CD4-positive, alpha-beta T cell treated with Interleukin-6 for 4 hours (primary cell): ENCODE results near the gene FAM209B.
"Not testable (repeated sequence)": the region's sequence is repeated elsewhere in the genome, so short reads cannot be mapped to it uniquely, and the experiment has no call there.

Source experiments
- DNase-seq: peaks from one replicate; pipeline ENCODE4 v3.0.0-alpha.2; 2020; ENCODE audit warnings: mixed read lengths

Gene FAM209B

GRCh38 chr20:56532946-56533345 is at the start of gene FAM209B:
FAM209B (plus strand) TSS chr20:56533246; CDS start chr20:56533342, 96 bp downstream.
- not testable (repeated sequence) for DNase-seq

- peak; percentile 41 for DNase-seq
Measured at GRCh38 chr20:56483970-56484369, 49.1 kb upstream of the FAM209B start.

- DNase-seq, result no peak
Measured at GRCh38 chr20:56487216-56487615, 45.8 kb upstream of the FAM209B start.

- DNase-seq, result no peak
Measured at GRCh38 chr20:56488566-56488965, 44.5 kb upstream of the FAM209B start.

GRCh38 chr20:56501116-56501515 is 31.9 kb upstream of the FAM209B start:
- no peak for DNase-seq

GRCh38 chr20:56503916-56504315 is 29.1 kb upstream of the FAM209B start:
- DNase-seq, result no peak

GRCh38 chr20:56504373-56505005 is 28.6 kb upstream of the FAM209B start:
- peak; percentile 23 for DNase-seq

- DNase-seq, result no peak
Measured at GRCh38 chr20:56506103-56506502, 26.9 kb upstream of the FAM209B start.

GRCh38 chr20:56511926-56512325 is 21.1 kb upstream of the FAM209B start:
- no peak for DNase-seq

- no peak for DNase-seq
Measured at GRCh38 chr20:56513161-56514150, 19.6 kb upstream of the FAM209B start.

- no peak for DNase-seq
Measured at GRCh38 chr20:56516631-56517030, 16.4 kb upstream of the FAM209B start.

- no peak for DNase-seq
Measured at GRCh38 chr20:56517211-56517610, 15.8 kb upstream of the FAM209B start.

GRCh38 chr20:56517641-56518040 is 15.4 kb upstream of the FAM209B start:
- no peak for DNase-seq

- no peak for DNase-seq
Measured at GRCh38 chr20:56518126-56518525, 14.9 kb upstream of the FAM209B start.

GRCh38 chr20:56518721-56519398 is 14.2 kb upstream of the FAM209B start:
- DNase-seq, result no peak

GRCh38 chr20:56519551-56519950 is 13.5 kb upstream of the FAM209B start:
- no peak for DNase-seq

GRCh38 chr20:56520180-56520579 is 12.9 kb upstream of the FAM209B start:
- no peak for DNase-seq

GRCh38 chr20:56520746-56521354 is 12.2 kb upstream of the FAM209B start:
- DNase-seq, result not testable (repeated sequence)

GRCh38 chr20:56522311-56522710 is 10.7 kb upstream of the FAM209B start:
- DNase-seq, result no peak

- DNase-seq, result not testable (repeated sequence)
Measured at GRCh38 chr20:56524444-56524843, 8.6 kb upstream of the FAM209B start, which contains the start of gene FAM209A. FAM209A (plus strand) TSS chr20:56524744; CDS start chr20:56524809, 65 bp downstream.

- DNase-seq, result no peak
Measured at GRCh38 chr20:56527521-56527920, 5.5 kb upstream of the FAM209B start.

GRCh38 chr20:56537997-56538396 is 5.0 kb downstream of the FAM209B start:
- no peak for DNase-seq

- no peak for DNase-seq
Measured at GRCh38 chr20:56540415-56540814, 7.4 kb downstream of the FAM209B start.
